ENCODE measurements around the gene MEG3. TPM values are rescaled to one million over a fixed set of nuclear protein-coding genes. Genes with fewer than 3 reads are reported as not detected.

MEG3 gene
- total and polyA plus RNA-seq, 2 of the 8 experiments (the other 6 are each of a cell fraction or from before 2014, with no cell fraction given) = 0.17 to 1.1 TPM

GRCh38 chr14:100777818-100778525 lies 47.9 kb upstream of the MEG3 start (continued):
- TF ChIP-seq HDAC2 (IDR thresholded peaks at IDR 0.05; ENCODE audit: borderline replicate concordance in 1 of 2, low read depth in 2 of 2, low read length in 2 of 2) = no peak
- TF ChIP-seq SIN3A (conservative IDR thresholded peaks at IDR 0.05 in 1 of 2, IDR thresholded peaks at IDR 0.05 in 1 of 2; ENCODE audit: low read depth in 1 of 2, low read length in 2 of 2) = no peak
- TF ChIP-seq POLR2A (IDR thresholded peaks at IDR 0.05; ENCODE audit: control extremely low read depth in 1 of 2, low read depth in 2 of 2, low read length in 2 of 2) = no peak
- TF ChIP-seq JUND (IDR thresholded peaks at IDR 0.05; ENCODE audit: low read length) = no peak
- TF ChIP-seq, protein P1, sequence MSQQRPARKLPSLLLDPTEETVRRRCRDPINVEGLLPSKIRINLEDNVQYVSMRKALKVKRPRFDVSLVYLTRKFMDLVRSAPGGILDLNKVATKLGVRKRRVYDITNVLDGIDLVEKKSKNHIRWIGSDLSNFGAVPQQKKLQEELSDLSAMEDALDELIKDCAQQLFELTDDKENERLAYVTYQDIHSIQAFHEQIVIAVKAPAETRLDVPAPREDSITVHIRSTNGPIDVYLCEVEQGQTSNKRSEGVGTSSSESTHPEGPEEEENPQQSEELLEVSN (IDR thresholded peaks at IDR 0.05) = no peak
- no peak for TF ChIP-seq SP2 (IDR thresholded peaks at IDR 0.05; ENCODE audit: low read length)
- no peak for TF ChIP-seq TBP (IDR thresholded peaks at IDR 0.05; ENCODE audit: low read depth, low read length)
- TF ChIP-seq CTBP2 (IDR thresholded peaks at IDR 0.05; ENCODE audit: borderline replicate concordance, insufficient read depth, insufficient read length, low read length) = no peak
- no peak for TF ChIP-seq GABPA (IDR thresholded peaks at IDR 0.05; ENCODE audit: borderline replicate concordance, insufficient read depth, low read length)

All from H1 (cell line).